H1 (cell line): Measurements from ENCODE around the gene TRAPPC3. TPM values are rescaled to one million over a fixed set of nuclear protein-coding genes. Genes with fewer than 3 reads are reported as not detected.

Source experiments
- CEBPB ChIP-seq: IDR thresholded peaks from 2 replicates; pipeline ENCODE4 v1.6.1; 2012; ENCODE audit warnings: low read depth, low read length
- GABPA ChIP-seq: IDR thresholded peaks from 2 replicates; pipeline ENCODE4 v1.6.1; 2011; ENCODE audit warnings: mild to moderate bottlenecking, low read length, moderate library complexity, borderline replicate concordance; ENCODE audit not compliant: insufficient read depth
- KDM1A ChIP-seq: fragments of 200-600, 300-600 bp; sonication (generic); IDR thresholded peaks from 2 replicates; pipeline ENCODE4 v1.7.1; 2016; ENCODE audit warnings: mild to moderate bottlenecking, low read length, borderline replicate concordance
- NRF1 ChIP-seq: IDR thresholded peaks from 2 replicates; pipeline ENCODE4 v1.6.1; 2011; ENCODE audit warnings: mild to moderate bottlenecking, low read depth, low read length, improper control_type of control experiment
- RFX5 ChIP-seq: IDR thresholded peaks from 2 replicates; pipeline ENCODE4 v1.6.1; 2011; ENCODE audit warnings: low read depth, low read length, improper control_type of control experiment, borderline replicate concordance
- RXRA ChIP-seq: IDR thresholded peaks from 2 replicates; pipeline ENCODE4 v1.6.1; 2011; ENCODE audit warnings: low read depth, mild to moderate bottlenecking, low read length, moderate library complexity; ENCODE audit not compliant: insufficient read depth
- polyA plus RNA-seq, 7 experiments: library from polyadenylated mRNA; depleted of rRNA in 3 of 7; stranded (reverse) in 5 of 7; unstranded in 2 of 7; fragments of >200 nt in 5 of 7; fragments of 200-250 nt in 2 of 7; gene quantifications; 1 replicate in 5 of 7; 2 replicates in 1 of 7; 4 replicates in 1 of 7; pipeline versions ENCODE4 v1.2.1 to v1.2.3, GENCODE V29; 2011 to 2013; ENCODE audit warnings: missing spikeins in 2 of 7, mixed read lengths in 2 of 7
- total RNA-seq: library from RNA; stranded (reverse); fragmentation: NEBNext Ultra II Directional; extraction: Animal tissue kit (Norgen Biotek cat#: 25700); gene quantifications from 2 replicates; pipeline ENCODE4 v1.2.1, GENCODE V29; 2021
- TF ChIP-seq, protein P1 (sequence below): IDR thresholded peaks from 2 replicates; pipeline ENCODE4 v1.6.1; 2011; ENCODE audit warnings: low read depth, mild to moderate bottlenecking, low read length; ENCODE audit not compliant: insufficient read depth

TRAPPC3 gene
- total and polyA plus RNA-seq, 2 of the 8 experiments (the other 6 are each of a cell fraction or from before 2014, with no cell fraction given) = 47.8 to 51.0 TPM

DNA sequence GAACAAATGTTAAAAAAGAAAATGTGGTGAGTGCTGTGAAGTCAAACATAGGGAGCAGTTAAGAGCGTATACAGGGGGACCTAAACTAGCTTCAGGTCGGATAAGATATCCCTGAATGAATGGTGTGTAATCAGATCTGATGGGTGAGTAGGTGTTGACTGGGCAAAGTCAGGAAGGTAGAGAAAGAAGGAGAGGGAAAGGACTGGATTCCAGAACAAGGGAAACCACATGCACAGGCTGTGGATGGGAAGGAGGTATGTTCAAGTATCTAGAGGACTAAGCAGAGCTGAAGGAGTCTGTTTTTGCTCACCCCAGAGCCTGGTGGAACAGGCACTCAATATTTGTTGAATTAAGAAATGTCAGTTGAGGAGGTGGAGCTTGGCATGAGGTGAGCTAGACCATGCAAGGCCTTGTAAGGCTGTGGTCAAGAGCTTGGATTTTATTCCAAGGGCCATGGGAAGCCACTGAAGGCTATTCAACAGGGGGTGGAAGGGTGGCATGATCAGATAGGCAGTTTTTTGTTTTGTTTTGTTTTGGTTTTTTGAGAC, 34.1 kb upstream of the TRAPPC3 start (continued):
- TF ChIP-seq, protein P1, sequence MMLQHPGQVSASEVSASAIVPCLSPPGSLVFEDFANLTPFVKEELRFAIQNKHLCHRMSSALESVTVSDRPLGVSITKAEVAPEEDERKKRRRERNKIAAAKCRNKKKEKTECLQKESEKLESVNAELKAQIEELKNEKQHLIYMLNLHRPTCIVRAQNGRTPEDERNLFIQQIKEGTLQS = no peak
- no peak for TF ChIP-seq KDM1A
- no peak for TF ChIP-seq RXRA
- TF ChIP-seq NRF1 = no peak
- TF ChIP-seq RFX5 = no peak
- TF ChIP-seq CEBPB = no peak
- no peak for TF ChIP-seq GABPA
